ENCODE measurements around the gene OPRM1. TPM values are rescaled to one million over a fixed set of nuclear protein-coding genes. Genes with fewer than 3 reads are reported as not detected.
A peak's percentile ranks its signal among the peaks of the same experiment; 100 is the strongest.

The OPRM1 gene
- total and polyA plus RNA-seq, 11 donors = not detected

GRCh38 chr6:154179434-154179833 is 140.4 kb downstream of the OPRM1 start:
- TF ChIP-seq CTCF (IDR thresholded peaks at IDR 0.05) = no peak
- TF ChIP-seq POLR2A (IDR thresholded peaks at IDR 0.05) = no peak
- Histone ChIP-seq H3K36me3 (no peaks in the 10 kb centered on the region), H3K9me3 (peaks cover 0 to 29% (median 2%) of the 10 kb centered on the region in 12 donors), H3K27me3 (no peaks in the 10 kb centered on the region), H3K4me1 (no peaks in the 10 kb centered on the region), H3K27ac (no peak overlapping the region), H3K4me3 (no peak overlapping the region)
- WGBS, 4 donors = 79 to 89% (median 82%) methylated on average over 5 of the region's 5 CpGs
- ATAC-seq (no peak), DNase-seq (no peak)
- intact Hi-C loops (cut with DNase I) = no loop called here

- Histone ChIP-seq H3K27me3 (no peaks in the 10 kb centered on the region), H3K27ac (no peak overlapping the region), H3K4me1 (no peaks in the 10 kb centered on the region), H3K9me3 (peaks cover 0 to 13% (median 2%) of the 10 kb centered on the region in 12 donors), H3K4me3 (no peak overlapping the region), H3K36me3 (no peaks in the 10 kb centered on the region)
- TF ChIP-seq POLR2A (IDR thresholded peaks at IDR 0.05) (no peak), CTCF (IDR thresholded peaks at IDR 0.05) (no peak)
- ATAC-seq (no peak), DNase-seq (no peak)
- intact Hi-C loops (cut with DNase I) = no loop called here
- 81 to 90% (median 85%) methylated on average over 3 of the region's 3 CpGs for WGBS, 4 donors
These were observed 148.2 kb downstream of the OPRM1 start for GRCh38 chr6:154187203-154187602.

GRCh38 chr6:154187714-154188113 is 148.7 kb downstream of the OPRM1 start:
- intact Hi-C loops (cut with DNase I) = no loop called here
- no peak for TF ChIP-seq CTCF (IDR thresholded peaks at IDR 0.05)
- TF ChIP-seq POLR2A (IDR thresholded peaks at IDR 0.05) = no peak

GRCh38 chr6:154196333-154196885 is 157.4 kb downstream of the OPRM1 start:
- ATAC-seq = no peak
- WGBS, 4 donors = 89 to 90% (median 89%) methylated on average over 1 of the region's 1 CpG

More at GRCh38 chr6:154187714-154188113, 148.7 kb downstream of the OPRM1 start:
- DNase-seq (no peak), ATAC-seq (no peak)
- H3K4me1 ChIP-seq = no peaks in the 10 kb centered on the region
- H3K27me3 ChIP-seq = no peaks in the 10 kb centered on the region
- H3K9me3 ChIP-seq = peaks cover 0 to 10% (median 1%) of the 10 kb centered on the region in 12 donors
- no peaks in the 10 kb centered on the region for H3K36me3 ChIP-seq
- H3K4me3 ChIP-seq = no peak overlapping the region
- no peak overlapping the region for H3K27ac ChIP-seq

More at GRCh38 chr6:154196333-154196885, 157.4 kb downstream of the OPRM1 start:
- intact Hi-C loops (cut with DNase I) = no loop called here
- peak overlapping the region in 1 of 12 donors; percentile 78 for H3K27ac ChIP-seq
- H3K4me3 ChIP-seq = no peak overlapping the region
- H3K9me3 ChIP-seq = no peaks in the 10 kb centered on the region
- no peaks in the 10 kb centered on the region for H3K36me3 ChIP-seq
- H3K4me1 ChIP-seq = peaks cover 0 to 23% (median 0%) of the 10 kb centered on the region in 12 donors
- DNase-seq = no peak
- TF ChIP-seq POLR2A (IDR thresholded peaks at IDR 0.05) = no peak
- TF ChIP-seq CTCF (IDR thresholded peaks at IDR 0.05) = no peak
- H3K27me3 ChIP-seq = no peaks in the 10 kb centered on the region

Data from heart left ventricle (tissue), 16 donors.